RWPE1 (cell line): ENCODE data around the gene TMEM41B.
"Not testable (repeated sequence)": the region's sequence is repeated elsewhere in the genome, so short reads cannot be mapped to it uniquely, and the experiment has no call there.

Experiments used
- CTCF ChIA-PET: fragments of 350-600 bp; sonication (Branson Sonifier 250); formaldehyde crosslinking; extraction: SDS; loops from one replicate; lab custom pipeline; 2021; lab: Yijun Ruan, JAX
- POLR2A ChIA-PET: fragments of 400-600 bp; formaldehyde crosslinking; extraction: SDS; loops from one replicate; lab custom pipeline; 2020; ENCODE audit warnings: antibody characterized with exemption; ENCODE audit not compliant: low non-redundant PET; lab: Yijun Ruan, JAX
- DNase-seq: peaks from one replicate; pipeline ENCODE4 v3.0.0; 2012; ENCODE audit warnings: low spot score
- H3K27ac ChIP-seq: fragments of 450-650 bp; 2 replicates; pipeline ENCODE4 v1.5.1; 2017
- TF ChIP-seq, protein P1 (sequence below): fragments of 450-650 bp; conservative IDR thresholded peaks from 2 replicates; pipeline ENCODE4 v1.5.1; 2017; ENCODE audit warnings: low read depth, mild to moderate bottlenecking

The TMEM41B gene, protein sequence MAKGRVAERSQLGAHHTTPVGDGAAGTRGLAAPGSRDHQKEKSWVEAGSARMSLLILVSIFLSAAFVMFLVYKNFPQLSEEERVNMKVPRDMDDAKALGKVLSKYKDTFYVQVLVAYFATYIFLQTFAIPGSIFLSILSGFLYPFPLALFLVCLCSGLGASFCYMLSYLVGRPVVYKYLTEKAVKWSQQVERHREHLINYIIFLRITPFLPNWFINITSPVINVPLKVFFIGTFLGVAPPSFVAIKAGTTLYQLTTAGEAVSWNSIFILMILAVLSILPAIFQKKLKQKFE

DNA sequence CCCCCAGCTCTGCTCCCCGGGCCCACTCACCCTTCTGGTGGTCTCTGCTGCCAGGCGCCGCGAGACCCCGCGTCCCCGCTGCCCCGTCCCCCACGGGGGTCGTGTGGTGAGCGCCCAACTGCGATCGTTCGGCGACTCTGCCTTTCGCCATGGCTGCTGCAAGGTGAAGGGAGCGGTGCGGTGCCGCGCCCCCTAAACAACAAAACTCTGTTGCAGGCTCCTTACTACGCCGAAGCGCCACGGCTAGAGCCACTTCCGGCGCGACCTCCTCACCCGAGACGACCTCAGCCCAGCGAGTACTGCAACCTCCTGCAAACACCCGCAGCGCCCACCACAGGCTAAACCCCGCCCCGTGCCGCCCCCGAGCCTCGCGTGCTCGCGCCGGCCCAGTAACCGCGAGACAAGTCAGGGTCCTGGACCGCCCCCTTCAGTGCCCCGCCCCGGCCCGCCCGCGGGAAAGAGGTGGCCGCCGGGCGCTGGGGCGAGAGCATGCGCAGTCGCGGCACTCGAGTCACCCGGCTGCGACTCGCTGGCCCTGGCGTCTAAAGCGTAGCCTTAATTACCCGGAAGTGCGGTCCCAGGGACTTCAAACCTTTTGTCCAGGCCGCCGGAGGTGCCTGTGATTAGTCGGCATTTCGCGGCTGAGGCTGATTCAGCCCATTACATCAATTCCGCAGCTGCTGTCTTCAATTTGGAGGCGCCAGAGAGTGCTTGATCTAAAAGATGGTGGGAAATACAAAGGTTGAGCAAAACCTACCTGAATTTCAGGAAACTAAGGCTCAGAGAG lies at the start of gene TMEM41B:
TSS of gene TMEM41B (minus strand) at position 303 of the 787 bp plus-strand sequence. CDS start at position 151, 152 bp downstream.
- ChIA-PET CTCF (interaction anchor here (1.1 to 1.6 kb wide), 2 partner anchors 15 to 70 kb away, joined by 3 to 7 read pairs; partner anchors contain the start of gene IPO7), POLR2A (interaction anchor here (0.6 to 1.2 kb wide), 3 partner anchors 29 to 984 kb away, joined by 4 to 6 read pairs (median 5); partner anchors contain the start of gene IPO7)
- TF ChIP-seq, protein P1, sequence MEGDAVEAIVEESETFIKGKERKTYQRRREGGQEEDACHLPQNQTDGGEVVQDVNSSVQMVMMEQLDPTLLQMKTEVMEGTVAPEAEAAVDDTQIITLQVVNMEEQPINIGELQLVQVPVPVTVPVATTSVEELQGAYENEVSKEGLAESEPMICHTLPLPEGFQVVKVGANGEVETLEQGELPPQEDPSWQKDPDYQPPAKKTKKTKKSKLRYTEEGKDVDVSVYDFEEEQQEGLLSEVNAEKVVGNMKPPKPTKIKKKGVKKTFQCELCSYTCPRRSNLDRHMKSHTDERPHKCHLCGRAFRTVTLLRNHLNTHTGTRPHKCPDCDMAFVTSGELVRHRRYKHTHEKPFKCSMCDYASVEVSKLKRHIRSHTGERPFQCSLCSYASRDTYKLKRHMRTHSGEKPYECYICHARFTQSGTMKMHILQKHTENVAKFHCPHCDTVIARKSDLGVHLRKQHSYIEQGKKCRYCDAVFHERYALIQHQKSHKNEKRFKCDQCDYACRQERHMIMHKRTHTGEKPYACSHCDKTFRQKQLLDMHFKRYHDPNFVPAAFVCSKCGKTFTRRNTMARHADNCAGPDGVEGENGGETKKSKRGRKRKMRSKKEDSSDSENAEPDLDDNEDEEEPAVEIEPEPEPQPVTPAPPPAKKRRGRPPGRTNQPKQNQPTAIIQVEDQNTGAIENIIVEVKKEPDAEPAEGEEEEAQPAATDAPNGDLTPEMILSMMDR: no peak
- peak within 1 kb of the TSS; percentile 88 for H3K27ac ChIP-seq
- peak; percentile 99 for DNase-seq

DNA sequence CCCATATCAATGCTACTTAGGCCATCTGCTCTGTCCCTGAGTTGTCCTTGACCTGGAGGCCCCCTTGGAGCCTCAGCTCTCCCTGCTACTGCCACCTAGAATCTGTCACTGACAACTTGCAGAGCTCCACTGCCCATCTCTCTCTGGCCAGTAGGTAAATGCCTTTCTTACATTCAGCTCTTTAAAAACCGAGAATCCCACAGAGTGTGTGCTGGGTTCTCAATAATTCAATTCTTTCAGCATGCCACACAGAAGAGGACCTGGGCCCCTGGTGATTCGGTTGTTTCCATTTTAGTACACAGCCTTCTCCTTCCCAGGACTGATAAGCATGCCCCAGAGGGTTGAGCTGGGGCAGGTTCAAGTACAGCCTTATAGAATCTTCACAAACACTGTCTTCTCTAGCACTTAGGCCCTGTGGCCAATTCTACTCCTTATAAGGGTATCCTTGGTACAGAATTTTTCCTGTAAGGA lies 48.0 kb upstream of the TMEM41B start:
- TF ChIP-seq, protein P1: no peak
- no peak for DNase-seq
- ChIA-PET POLR2A (no interaction called here), CTCF (interaction anchor here (0.6 kb wide), 1 partner anchor 1016 kb away, joined by 6 read pairs; no protein-coding TSS in a partner anchor)
- H3K27ac ChIP-seq: peak overlapping the region; percentile 77

DNA sequence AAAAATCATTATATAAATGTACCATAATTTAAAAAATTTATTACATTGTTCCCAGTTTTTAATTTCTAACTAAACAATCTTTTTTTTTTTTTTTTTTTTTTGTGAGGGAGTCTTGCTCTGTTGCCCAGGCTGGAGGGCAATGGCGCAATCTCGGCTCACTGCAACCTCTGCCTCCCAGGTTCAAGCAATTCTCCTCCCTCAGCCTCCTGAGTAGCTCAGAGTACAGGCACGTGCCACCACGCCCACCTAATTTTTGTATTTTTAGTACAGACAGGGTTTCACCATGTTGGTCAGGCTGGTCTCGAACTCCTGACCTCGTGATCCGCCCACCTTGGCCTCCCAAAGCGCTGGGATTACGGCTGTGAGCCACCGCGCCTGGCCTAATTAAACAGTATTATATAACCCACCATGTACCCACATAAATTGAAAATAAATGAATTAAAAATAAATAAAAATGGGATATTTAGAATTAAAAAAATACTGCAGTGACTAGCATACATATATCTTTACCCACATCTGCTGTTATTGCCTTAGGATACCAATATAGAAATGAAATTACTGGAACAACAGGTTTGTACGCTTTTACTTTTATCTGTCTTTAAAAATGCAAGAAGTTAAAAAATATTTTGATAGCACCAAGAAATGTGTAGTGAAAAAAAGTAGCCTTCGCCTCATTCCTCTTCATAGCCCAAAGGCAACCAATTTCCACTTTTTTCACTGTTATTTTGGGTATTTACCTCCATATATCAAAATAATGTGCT lies 46.6 kb upstream of the TMEM41B start:
- H3K27ac ChIP-seq, POLR2A ChIA-PET: not testable (repeated sequence)

DNA sequence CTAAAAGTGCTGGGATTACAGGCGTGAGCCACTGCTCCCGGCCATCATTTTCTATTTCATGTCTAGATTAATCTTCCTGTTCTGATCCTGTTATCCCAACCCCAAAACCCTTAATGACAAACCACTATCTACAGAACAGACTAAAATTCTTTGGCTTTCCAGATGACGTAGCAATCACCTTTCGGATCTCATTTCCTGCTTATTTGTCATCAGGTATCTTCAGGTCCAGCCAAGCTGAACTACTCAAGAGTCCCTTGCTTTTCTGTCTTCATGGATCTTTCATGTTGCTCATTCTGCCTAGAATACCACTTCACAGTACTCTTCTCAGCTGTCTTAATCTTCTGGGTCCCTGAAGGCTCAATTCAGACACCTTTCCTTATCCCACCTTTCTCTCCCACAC lies 42.6 kb upstream of the TMEM41B start:
- no peak for DNase-seq
- TF ChIP-seq, protein P1: no peak
- ChIA-PET POLR2A (no interaction called here), CTCF (no interaction called here)
- no peak overlapping the region for H3K27ac ChIP-seq

More for the DNA sequence above, 46.6 kb upstream of the TMEM41B start:
- DNase-seq, CTCF ChIA-PET: not testable (repeated sequence)

DNA sequence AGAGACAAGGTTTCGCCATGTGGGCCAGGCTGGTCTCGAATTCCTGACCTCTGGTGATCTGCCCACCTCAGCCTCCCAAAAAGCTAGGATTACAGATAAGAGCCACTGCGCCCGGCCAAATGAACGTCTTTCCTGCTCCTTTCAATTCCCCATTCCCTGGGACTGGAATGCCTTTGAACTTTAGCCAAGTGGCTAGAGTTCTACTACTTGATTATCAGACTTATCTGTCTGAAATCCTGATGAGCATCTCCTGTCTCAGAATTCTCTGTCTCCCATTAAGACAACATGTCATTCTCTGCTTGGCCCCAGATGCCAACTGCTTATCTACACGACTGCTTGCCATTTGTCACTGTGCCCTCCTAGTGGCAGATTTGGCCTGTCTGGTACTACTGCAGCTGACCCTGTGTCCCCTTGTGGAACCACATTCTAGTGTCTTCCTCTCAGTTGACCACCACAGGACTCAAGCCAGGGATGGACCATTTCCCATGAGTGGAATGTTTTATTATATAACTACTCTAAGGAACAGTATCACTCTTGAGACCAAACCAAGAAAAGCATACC lies 37.0 kb upstream of the TMEM41B start:
- TF ChIP-seq, protein P1: no peak
- no peak for DNase-seq
- no peak overlapping the region for H3K27ac ChIP-seq
- ChIA-PET POLR2A (no interaction called here), CTCF (no interaction called here)

DNA sequence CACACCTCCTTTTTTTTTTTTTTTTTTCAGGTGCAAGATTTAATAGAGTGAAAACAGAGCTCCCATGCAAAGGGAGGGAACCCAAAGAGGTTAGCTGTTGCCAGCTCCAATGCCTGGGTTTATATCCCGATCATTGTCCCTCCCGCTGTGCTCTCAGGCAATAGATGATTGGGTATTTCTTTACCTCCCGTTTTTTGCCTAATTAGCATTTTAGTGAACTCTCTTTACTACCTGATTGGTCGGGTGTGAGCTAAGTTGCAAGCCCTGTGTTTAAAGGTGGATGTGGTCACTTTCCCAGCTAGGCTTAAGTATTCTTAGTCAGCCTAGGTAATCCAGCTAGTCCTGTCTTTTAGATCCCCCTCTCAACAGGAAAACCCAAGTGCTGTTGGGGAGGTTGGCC lies 33.4 kb upstream of the TMEM41B start:
- DNase-seq, POLR2A ChIA-PET, CTCF ChIA-PET, H3K27ac ChIP-seq: not testable (repeated sequence)

DNA sequence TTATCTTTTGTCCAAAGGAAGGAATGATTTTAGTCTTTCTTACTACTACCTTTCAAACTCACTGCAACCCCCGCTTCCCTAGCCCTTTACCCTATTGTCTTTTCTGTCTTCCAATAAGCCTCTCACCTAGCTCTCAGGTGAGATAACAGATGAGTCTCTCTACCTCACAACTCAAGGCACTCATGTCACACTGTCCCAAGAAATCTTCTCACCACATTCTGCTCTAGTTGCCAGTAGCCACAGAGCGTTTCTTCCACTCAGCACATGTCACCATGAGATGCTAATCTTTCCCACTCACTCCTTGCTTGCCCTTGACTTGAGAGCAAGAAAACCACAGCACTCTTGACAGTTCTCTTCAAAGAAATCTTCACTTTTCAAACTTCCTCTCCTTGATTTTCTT lies 32.7 kb upstream of the TMEM41B start:
- no peak for DNase-seq
- TF ChIP-seq, protein P1: no peak
- POLR2A ChIA-PET: no interaction called here
- CTCF ChIA-PET: interaction anchor here (0.6 kb wide), 1 partner anchor 31 kb away, joined by 4 read pairs; no protein-coding TSS in a partner anchor
- no peak overlapping the region for H3K27ac ChIP-seq
